ENCODE results near the gene TCEA2. TPM values are rescaled to one million over a fixed set of nuclear protein-coding genes. Genes with fewer than 3 reads are reported as not detected.

The TCEA2 gene
- total and polyA plus RNA-seq, 4 experiments from 2014 or later = 24.6 to 45.9 (median 35.6) TPM

- intact Hi-C loops (cut with micrococcal nuclease) = loop anchor here (1.0 to 2.0 kb wide), 2 partner anchors 15 to 177 kb away; partner anchors contain the start of genes PCMTD2 and TCEA2
- no peaks in the 10 kb centered on the region for H3K27me3 Mint-ChIP-seq
- CTCF ChIA-PET (ENCODE audit: partially characterized antibody) = interaction anchor here (0.9 to 4.0 kb wide), 6 partner anchors 8 to 98 kb away, joined by 3 to 22 read pairs (median 4); partner anchors contain the start of gene SAMD10
- POLR2A ChIA-PET (ENCODE audit: partially characterized antibody) = interaction anchor here (0.6 to 3.5 kb wide), 13 partner anchors 10 to 1098 kb away, joined by 3 to 29 read pairs (median 12); partner anchors contain the start of genes LIME1, PCMTD2, PPDPF and PRPF6
- H3K36me3 Mint-ChIP-seq = peaks cover 0 to 26% of the 10 kb centered on the region in 2 donors
- H3K27ac Mint-ChIP-seq = peak overlapping the region; percentile 69 to 92 (median 90)
- peak overlapping the region; percentile 86 to 95 (median 90) for H3K4me3 Mint-ChIP-seq
- peak overlapping the region; percentile 73 to 97 for H3K4me3 ChIP-seq (ENCODE audit: low read length in 2 of 2)
- H3K4me1 Mint-ChIP-seq = peaks cover 6 to 54% (median 29%) of the 10 kb centered on the region in 4 donors
- peaks cover 38% of the 10 kb centered on the region for H3K4me1 ChIP-seq (ENCODE audit: insufficient read depth, low read length)
- no peaks in the 10 kb centered on the region for H3K9me3 ChIP-seq (ENCODE audit: control insufficient read depth in 1 of 2, low read length in 2 of 2)
- peak overlapping the region; percentile 74 for H3K27ac ChIP-seq (ENCODE audit: low read depth, low read length)
- H3K9me3 Mint-ChIP-seq = no peaks in the 10 kb centered on the region
- no peaks in the 10 kb centered on the region for H3K27me3 ChIP-seq (ENCODE audit: insufficient read depth, low read length)
- H3K36me3 ChIP-seq (ENCODE audit: insufficient read depth, low read length) = peaks cover 25% of the 10 kb centered on the region
- DNase-seq = peak; percentile 68 to 83 (median 71)
Observed at GRCh38 chr20:64077876-64078551, 15.0 kb downstream of the TCEA2 start.

- peaks cover 43% of the 10 kb centered on the region for H3K4me1 ChIP-seq (ENCODE audit: insufficient read depth, low read length)
- ChIA-PET CTCF (ENCODE audit: partially characterized antibody) (interaction anchor here (0.7 to 2.2 kb wide), 7 partner anchors 9 to 177 kb away, joined by 3 to 7 read pairs (median 4); no protein-coding TSS in a partner anchor), POLR2A (ENCODE audit: partially characterized antibody) (interaction anchor here (0.9 to 3.5 kb wide), 15 partner anchors 9 to 1074 kb away, joined by 3 to 29 read pairs (median 7); partner anchors contain the start of genes LIME1, PCMTD2, PPDPF and PRPF6)
- Mint-ChIP-seq H3K9me3 (no peaks in the 10 kb centered on the region), H3K4me1 (peaks cover 7 to 57% (median 31%) of the 10 kb centered on the region in 4 donors), H3K36me3 (peaks cover 0 to 23% of the 10 kb centered on the region in 2 donors), H3K27ac (peak overlapping the region; percentile 69 to 93 (median 85)), H3K27me3 (no peaks in the 10 kb centered on the region), H3K4me3 (peak overlapping the region; percentile 86 to 95 (median 90))
- H3K36me3 ChIP-seq (ENCODE audit: insufficient read depth, low read length) = peaks cover 17% of the 10 kb centered on the region
- H3K9me3 ChIP-seq (ENCODE audit: control insufficient read depth in 1 of 2, low read length in 2 of 2) = no peaks in the 10 kb centered on the region
- no peak for DNase-seq
- H3K4me3 ChIP-seq (ENCODE audit: low read length in 2 of 2) = peak overlapping the region; percentile 73 to 97
- peak overlapping the region; percentile 74 for H3K27ac ChIP-seq (ENCODE audit: low read depth, low read length)
- intact Hi-C loops (cut with micrococcal nuclease) = loop anchor here (1.0 to 2.0 kb wide), 2 partner anchors 16 to 176 kb away; partner anchors contain the start of genes PCMTD2 and TCEA2
- no peaks in the 10 kb centered on the region for H3K27me3 ChIP-seq (ENCODE audit: insufficient read depth, low read length)
Observed at GRCh38 chr20:64078934-64079272, 15.9 kb downstream of the TCEA2 start.

- Mint-ChIP-seq H3K27me3 (no peaks in the 10 kb centered on the region), H3K9me3 (no peaks in the 10 kb centered on the region), H3K27ac (peak within 1 kb of the TSS; percentile 83 to 93 (median 92)), H3K36me3 (peaks cover 0 to 19% of the 10 kb centered on the region in 2 donors), H3K4me3 (peak within 1 kb of the TSS; percentile 86 to 95 (median 90)), H3K4me1 (peaks cover 10 to 61% (median 34%) of the 10 kb centered on the region in 4 donors)
- H3K4me3 ChIP-seq (ENCODE audit: low read length in 2 of 2) = peak within 1 kb of the TSS; percentile 73 to 97
- H3K9me3 ChIP-seq (ENCODE audit: control insufficient read depth in 1 of 2, low read length in 2 of 2) = no peaks in the 10 kb centered on the region
- intact Hi-C loops (cut with micrococcal nuclease) = loop anchor here (2.0 kb wide), 1 partner anchor 175 kb away; the partner anchor contains the start of gene PCMTD2
- POLR2A ChIA-PET (ENCODE audit: partially characterized antibody) = interaction anchor here (0.9 to 3.5 kb wide), 15 partner anchors 9 to 1075 kb away, joined by 3 to 29 read pairs (median 7); partner anchors contain the start of genes LIME1, PCMTD2, PPDPF and PRPF6
- CTCF ChIA-PET (ENCODE audit: partially characterized antibody) = interaction anchor here (0.7 to 2.2 kb wide), 7 partner anchors 10 to 177 kb away, joined by 3 to 7 read pairs (median 4); no protein-coding TSS in a partner anchor
- peak within 1 kb of the TSS; percentile 74 for H3K27ac ChIP-seq (ENCODE audit: low read depth, low read length)
- DNase-seq = peak; percentile 64 to 80 (median 67)
- H3K36me3 ChIP-seq (ENCODE audit: insufficient read depth, low read length) = peaks cover 13% of the 10 kb centered on the region
- H3K27me3 ChIP-seq (ENCODE audit: insufficient read depth, low read length) = no peaks in the 10 kb centered on the region
- H3K4me1 ChIP-seq (ENCODE audit: insufficient read depth, low read length) = peaks cover 47% of the 10 kb centered on the region
Observed at GRCh38 chr20:64079273-64080012, 16.4 kb downstream of the TCEA2 start, which contains the start of gene RGS19. Gene RGS19 (minus strand): TSS chr20:64079518. CDS start chr20:64076886, 2,632 bp downstream.

- Mint-ChIP-seq H3K4me1 (peaks cover 11 to 62% (median 37%) of the 10 kb centered on the region in 4 donors), H3K4me3 (peak within 1 kb of the TSS; percentile 86 to 95 (median 90)), H3K36me3 (peaks cover 0 to 15% of the 10 kb centered on the region in 2 donors), H3K27ac (peak within 1 kb of the TSS; percentile 83 to 94 (median 92)), H3K9me3 (no peaks in the 10 kb centered on the region), H3K27me3 (no peaks in the 10 kb centered on the region)
- H3K9me3 ChIP-seq (ENCODE audit: control insufficient read depth in 1 of 2, low read length in 2 of 2) = no peaks in the 10 kb centered on the region
- ChIA-PET POLR2A (ENCODE audit: partially characterized antibody) (interaction anchor here (0.9 to 3.5 kb wide), 14 partner anchors 10 to 1076 kb away, joined by 3 to 29 read pairs (median 6); partner anchors contain the start of genes LIME1, PCMTD2, PPDPF and TCEA2), CTCF (ENCODE audit: partially characterized antibody) (interaction anchor here (1.0 to 5.2 kb wide), 6 partner anchors 18 to 176 kb away, joined by 3 to 73 read pairs (median 5); no protein-coding TSS in a partner anchor)
- peak within 1 kb of the TSS; percentile 74 for H3K27ac ChIP-seq (ENCODE audit: low read depth, low read length)
- peaks cover 48% of the 10 kb centered on the region for H3K4me1 ChIP-seq (ENCODE audit: insufficient read depth, low read length)
- H3K27me3 ChIP-seq (ENCODE audit: insufficient read depth, low read length) = no peaks in the 10 kb centered on the region
- intact Hi-C loops (cut with micrococcal nuclease) = no loop called here
- H3K36me3 ChIP-seq (ENCODE audit: insufficient read depth, low read length) = peaks cover 9% of the 10 kb centered on the region
- DNase-seq = peak; percentile 50 to 86 (median 57)
- peak within 1 kb of the TSS; percentile 73 to 97 for H3K4me3 ChIP-seq (ENCODE audit: low read length in 2 of 2)
Observed at GRCh38 chr20:64080013-64080812, 17.2 kb downstream of the TCEA2 start, which contains the start of gene OPRL1. Gene OPRL1 (plus strand): TSS chr20:64080082. CDS start chr20:64092721, 12,639 bp downstream.

DNA sequence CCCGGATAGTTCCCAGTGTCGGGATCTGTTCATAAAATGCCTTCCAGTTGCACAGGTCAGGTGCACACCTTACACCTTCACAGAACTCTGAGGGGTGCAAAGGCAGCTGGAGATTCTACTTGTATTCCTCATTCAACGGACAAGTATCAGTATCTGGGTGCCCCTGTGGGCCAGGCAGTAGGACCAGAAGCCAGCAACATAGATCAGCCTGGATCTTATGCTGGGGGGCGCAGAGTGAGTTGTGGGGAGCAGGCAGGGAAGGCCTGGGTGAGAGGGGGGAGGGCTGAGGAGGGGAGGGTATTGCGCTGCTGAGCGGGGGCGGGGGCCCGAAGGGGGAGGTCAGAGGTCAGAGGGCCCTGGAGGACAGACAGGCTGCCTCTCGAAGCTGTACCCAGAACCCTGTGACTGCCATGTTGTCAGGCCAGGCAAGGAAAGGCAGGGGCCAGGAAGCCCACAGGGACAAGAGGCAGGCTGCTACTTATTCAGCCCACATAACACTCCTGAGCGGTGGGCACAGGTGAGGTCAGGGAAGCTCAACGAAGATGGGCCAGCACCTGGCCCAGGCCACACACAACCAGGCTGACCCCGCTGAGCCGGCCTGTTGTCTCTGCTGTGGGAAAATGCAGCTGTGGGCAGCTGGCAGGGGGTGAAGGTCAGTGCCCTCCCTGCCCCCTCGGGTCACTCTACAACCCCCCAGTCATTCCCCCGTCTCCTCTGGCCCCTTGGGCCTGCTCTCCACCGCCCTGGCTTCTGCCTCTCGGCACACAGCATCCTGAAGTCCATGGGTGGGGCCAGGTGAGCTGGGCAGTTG is 18.0 kb downstream of the TCEA2 start:
- peaks cover 11 to 56% (median 34%) of the 10 kb centered on the region in 4 donors for H3K4me1 Mint-ChIP-seq
- Histone ChIP-seq H3K4me3 (ENCODE audit: low read length in 2 of 2) (no peak overlapping the region), H3K27me3 (ENCODE audit: insufficient read depth, low read length) (no peaks in the 10 kb centered on the region), H3K4me1 (ENCODE audit: insufficient read depth, low read length) (peaks cover 42% of the 10 kb centered on the region), H3K36me3 (ENCODE audit: insufficient read depth, low read length) (peaks cover 5% of the 10 kb centered on the region), H3K27ac (ENCODE audit: low read depth, low read length) (peak overlapping the region; percentile 63), H3K9me3 (ENCODE audit: control insufficient read depth in 1 of 2, low read length in 2 of 2) (no peaks in the 10 kb centered on the region)
- ChIA-PET CTCF (ENCODE audit: partially characterized antibody) (interaction anchor here (0.5 to 5.2 kb wide), 5 partner anchors 20 to 41 kb away, joined by 3 to 73 read pairs (median 6); no protein-coding TSS in a partner anchor), POLR2A (ENCODE audit: partially characterized antibody) (interaction anchor here (3.3 kb wide), 1 partner anchor 344 kb away, joined by 22 read pairs; the partner anchor contains the start of gene LIME1)
- DNase-seq = no peak
- peak overlapping the region; percentile 82 to 94 (median 89) for H3K27ac Mint-ChIP-seq
- H3K4me3 Mint-ChIP-seq = peak overlapping the region; percentile 76 to 86 (median 81)
- intact Hi-C loops (cut with micrococcal nuclease) = no loop called here
- peaks cover 0 to 10% of the 10 kb centered on the region in 2 donors for H3K36me3 Mint-ChIP-seq
- H3K27me3 Mint-ChIP-seq = no peaks in the 10 kb centered on the region
- peaks cover 0 to under 1% (median 0%) of the 10 kb centered on the region in 8 donors for H3K9me3 Mint-ChIP-seq
